Activated CD8-positive, alpha-beta T cell treated with anti-CD3 and anti-CD28 coated beads for 36 hours (primary cell): ENCODE data around the gene LSM3. TPM values are rescaled to one million over a fixed set of nuclear protein-coding genes. Genes with fewer than 3 reads are reported as not detected.

ENCODE experiments used
- ATAC-seq: fragments of 200-7000 bp; cut with Tn5 transposase; one replicate; pipeline ENCODE4 v1.10.0; 2021; ENCODE audit warnings: mild to moderate bottlenecking, moderate library complexity
- CTCF ChIA-PET: fragments of 350-600 bp; sonication (Branson Sonifier 250); formaldehyde crosslinking; loops from one replicate; lab custom pipeline; 2021; ENCODE audit warnings: antibody characterized with exemption; lab: Charles Lee
- POLR2A ChIA-PET: fragments of 350-600 bp; sonication (Branson Sonifier 250); formaldehyde crosslinking; loops from one replicate; lab custom pipeline; 2021; ENCODE audit warnings: antibody characterized with exemption; lab: Charles Lee
- DNase-seq: peaks from one replicate; pipeline ENCODE4 v3.0.0-alpha.2; 2020
- H3K27ac Mint-ChIP-seq: one replicate; pipeline ENCODE4 v1.8.0; 2021; ENCODE audit warnings: mild to moderate bottlenecking, mixed read lengths
- H3K27me3 Mint-ChIP-seq: one replicate; pipeline ENCODE4 v1.8.0; 2021; ENCODE audit warnings: mixed read lengths
- H3K36me3 Mint-ChIP-seq: one replicate; pipeline ENCODE4 v1.8.0; 2021; ENCODE audit warnings: low read depth, mixed read lengths
- H3K4me1 Mint-ChIP-seq: one replicate; pipeline ENCODE4 v1.8.0; 2021; ENCODE audit warnings: low read depth, mixed read lengths
- H3K4me3 Mint-ChIP-seq: one replicate; pipeline ENCODE4 v1.8.0; 2021; ENCODE audit warnings: mild to moderate bottlenecking, moderate library complexity, mixed read lengths
- H3K9me3 Mint-ChIP-seq: one replicate; pipeline ENCODE4 v1.8.0; 2021; ENCODE audit warnings: mixed read lengths
- intact Hi-C: fragments of 100-400 bp; cut with micrococcal nuclease; formaldehyde crosslinking; loops from one replicate; pipeline ENCODE4 v1.10.0; 2022
- total RNA-seq, 2 experiments: library from RNA; stranded (reverse); gene quantifications; one replicate each; pipeline ENCODE4 v1.2.3, GENCODE V29; 2021
- TF ChIP-seq, protein P1 (sequence below): fragments of 200-600 bp; IDR thresholded peaks from one replicate; pipeline ENCODE4 v1.8.0; 2022; ENCODE audit warnings: antibody characterized with exemption, mild to moderate bottlenecking

LSM3 gene
- total RNA-seq, 2 experiments from 2014 or later = 20.0 to 20.5 TPM

DNA sequence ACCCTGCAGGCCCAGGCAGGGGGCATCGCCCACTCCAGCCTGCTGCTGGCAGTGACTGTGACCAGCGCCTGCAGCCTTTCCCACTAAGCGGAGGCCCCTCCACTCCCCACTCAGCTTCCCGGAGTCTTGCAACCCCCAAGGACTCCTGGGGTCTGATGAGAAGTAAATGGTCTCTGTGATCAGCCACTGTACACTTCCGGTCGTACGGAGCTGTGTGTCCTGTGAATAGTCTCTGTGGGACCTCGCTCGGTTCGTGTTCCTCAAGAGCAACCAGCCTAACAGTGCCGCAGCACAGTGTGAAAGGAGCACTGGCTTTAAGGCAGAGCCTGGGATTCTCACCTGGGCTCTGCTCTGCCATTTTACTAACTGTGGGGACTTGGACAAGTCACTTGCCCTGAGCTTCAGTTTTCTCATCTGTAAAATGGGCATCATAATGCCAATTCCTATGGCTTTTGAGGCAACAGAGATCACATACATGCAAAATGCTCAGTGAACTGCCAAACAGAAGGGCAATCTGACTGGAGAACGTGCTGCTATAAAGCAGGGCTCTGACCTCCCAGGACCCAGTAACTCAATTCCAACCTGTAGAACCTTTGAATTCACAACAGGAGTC, 27.0 kb upstream of the LSM3 start:
- no peak overlapping the region for H3K4me3 Mint-ChIP-seq
- no peak for DNase-seq
- no peaks in the 10 kb centered on the region for H3K9me3 Mint-ChIP-seq
- no peak overlapping the region for H3K27ac Mint-ChIP-seq
- no peaks in the 10 kb centered on the region for H3K27me3 Mint-ChIP-seq
- POLR2A ChIA-PET = interaction anchor here (0.7 to 1.5 kb wide), 2 partner anchors 17 to 18 kb away, joined by 3 read pairs; no protein-coding TSS in a partner anchor
- H3K4me1 Mint-ChIP-seq = peaks cover 13% of the 10 kb centered on the region
- intact Hi-C loops = no loop called here
- ATAC-seq = no peak
- peaks cover 20% of the 10 kb centered on the region for H3K36me3 Mint-ChIP-seq
- TF ChIP-seq, protein P1, sequence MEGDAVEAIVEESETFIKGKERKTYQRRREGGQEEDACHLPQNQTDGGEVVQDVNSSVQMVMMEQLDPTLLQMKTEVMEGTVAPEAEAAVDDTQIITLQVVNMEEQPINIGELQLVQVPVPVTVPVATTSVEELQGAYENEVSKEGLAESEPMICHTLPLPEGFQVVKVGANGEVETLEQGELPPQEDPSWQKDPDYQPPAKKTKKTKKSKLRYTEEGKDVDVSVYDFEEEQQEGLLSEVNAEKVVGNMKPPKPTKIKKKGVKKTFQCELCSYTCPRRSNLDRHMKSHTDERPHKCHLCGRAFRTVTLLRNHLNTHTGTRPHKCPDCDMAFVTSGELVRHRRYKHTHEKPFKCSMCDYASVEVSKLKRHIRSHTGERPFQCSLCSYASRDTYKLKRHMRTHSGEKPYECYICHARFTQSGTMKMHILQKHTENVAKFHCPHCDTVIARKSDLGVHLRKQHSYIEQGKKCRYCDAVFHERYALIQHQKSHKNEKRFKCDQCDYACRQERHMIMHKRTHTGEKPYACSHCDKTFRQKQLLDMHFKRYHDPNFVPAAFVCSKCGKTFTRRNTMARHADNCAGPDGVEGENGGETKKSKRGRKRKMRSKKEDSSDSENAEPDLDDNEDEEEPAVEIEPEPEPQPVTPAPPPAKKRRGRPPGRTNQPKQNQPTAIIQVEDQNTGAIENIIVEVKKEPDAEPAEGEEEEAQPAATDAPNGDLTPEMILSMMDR = no peak
- CTCF ChIA-PET = interaction anchor here (1.5 kb wide), 1 partner anchor 52 kb away, joined by 5 read pairs; no protein-coding TSS in a partner anchor

DNA sequence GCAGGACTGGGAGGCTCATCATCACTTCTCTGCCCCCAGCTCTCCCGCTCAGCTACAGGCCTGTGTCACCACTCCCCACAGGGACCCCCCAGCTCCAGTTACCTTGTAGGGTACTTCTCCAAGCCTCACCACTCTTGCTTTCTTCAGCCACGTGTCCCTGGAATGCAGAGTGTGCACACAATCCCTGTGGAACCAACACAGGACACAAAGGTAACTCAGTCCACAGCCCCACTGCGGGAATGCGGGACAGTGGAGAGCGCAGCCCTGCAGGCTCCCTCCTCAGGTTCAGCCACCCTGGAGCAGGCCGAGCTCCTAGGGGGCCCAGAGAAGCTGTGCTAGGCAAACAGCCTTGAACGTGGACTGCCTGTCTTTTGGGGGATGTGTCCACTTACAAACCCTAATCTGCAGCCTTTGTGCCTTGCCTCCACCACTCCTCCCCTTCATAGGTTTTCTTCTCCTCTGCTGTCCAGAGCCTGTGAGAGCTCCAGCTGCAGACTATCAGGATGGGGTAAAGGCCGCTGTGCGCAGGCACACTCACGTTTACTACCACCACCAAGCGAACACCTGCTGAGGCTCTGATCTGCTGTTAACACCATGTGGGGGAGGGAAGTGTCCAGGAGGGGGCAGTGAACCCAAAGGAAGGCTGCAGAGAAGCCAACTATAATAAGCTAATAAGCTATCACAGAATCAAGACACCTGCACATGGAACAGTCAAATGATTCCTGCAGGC, 26.2 kb upstream of the LSM3 start:
- H3K36me3 Mint-ChIP-seq = peaks cover 21% of the 10 kb centered on the region
- DNase-seq = peak; percentile 35
- ChIA-PET POLR2A (interaction anchor here (1.5 kb wide), 1 partner anchor 16 kb away, joined by 3 read pairs; no protein-coding TSS in a partner anchor), CTCF (interaction anchor here (1.0 to 1.9 kb wide), 6 partner anchors 17 to 51 kb away, joined by 3 to 5 read pairs (median 4); partner anchors contain the start of genes LSM3 and XPC)
- no peaks in the 10 kb centered on the region for H3K9me3 Mint-ChIP-seq
- no peak overlapping the region for H3K27ac Mint-ChIP-seq
- H3K27me3 Mint-ChIP-seq = no peaks in the 10 kb centered on the region
- TF ChIP-seq, protein P1 = peak; percentile 27
- H3K4me3 Mint-ChIP-seq = no peak overlapping the region
- H3K4me1 Mint-ChIP-seq = peaks cover 17% of the 10 kb centered on the region
- intact Hi-C loops = no loop called here
- ATAC-seq = peak; percentile 45

DNA sequence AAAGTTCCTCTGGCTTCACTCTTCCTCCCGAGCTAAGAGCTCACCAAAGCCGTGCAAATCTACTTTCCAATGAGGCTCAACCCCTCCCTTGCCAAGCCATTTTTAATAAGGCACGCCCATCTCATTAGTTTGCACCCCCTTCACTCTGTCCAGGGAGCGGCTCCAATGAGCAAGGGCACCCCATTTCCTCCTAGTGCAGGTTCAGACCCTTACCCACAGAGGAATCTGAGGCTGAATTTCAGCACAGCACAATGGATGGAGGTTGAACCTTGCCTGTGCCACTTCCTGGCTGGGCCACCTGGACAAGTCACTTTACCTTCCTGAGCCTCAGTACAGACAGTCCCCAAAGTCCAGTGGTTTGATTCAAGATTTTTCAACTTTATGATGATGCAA, 25.7 kb upstream of the LSM3 start:
- H3K27ac Mint-ChIP-seq = no peak overlapping the region
- CTCF ChIA-PET = interaction anchor here (1.0 to 1.9 kb wide), 5 partner anchors 16 to 50 kb away, joined by 3 to 5 read pairs (median 3); partner anchors contain the start of genes LSM3 and XPC
- H3K27me3 Mint-ChIP-seq = no peaks in the 10 kb centered on the region
- DNase-seq (no peak), ATAC-seq (no peak)
- H3K9me3 Mint-ChIP-seq = no peaks in the 10 kb centered on the region
- H3K4me1 Mint-ChIP-seq = peaks cover 17% of the 10 kb centered on the region
- H3K36me3 Mint-ChIP-seq = peaks cover 22% of the 10 kb centered on the region
- intact Hi-C loops = no loop called here
- POLR2A ChIA-PET = interaction anchor here (1.2 to 1.5 kb wide), 2 partner anchors 8 to 15 kb away, joined by 3 read pairs; no protein-coding TSS in a partner anchor
- no peak overlapping the region for H3K4me3 Mint-ChIP-seq
- TF ChIP-seq, protein P1 = no peak

DNA sequence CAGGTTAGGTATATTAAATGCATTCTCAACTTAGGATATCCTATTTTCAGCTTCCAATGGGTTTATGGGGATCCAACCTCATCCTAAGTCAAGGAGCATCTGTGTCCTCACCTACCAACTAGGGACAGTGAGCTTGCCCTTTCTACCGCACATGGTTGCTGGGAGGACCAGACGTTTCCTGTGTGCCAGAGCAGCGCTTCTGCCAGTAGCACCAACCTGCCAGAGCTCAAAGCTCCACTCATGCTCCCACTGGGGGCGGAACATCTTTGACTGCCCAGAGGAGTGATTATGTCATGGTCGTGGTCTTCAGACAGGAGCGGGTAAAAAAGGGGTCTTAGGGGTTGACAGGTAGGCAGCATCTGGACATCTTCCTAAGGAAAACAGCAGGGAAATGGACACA, 25.0 kb upstream of the LSM3 start:
- H3K4me3 Mint-ChIP-seq = no peak overlapping the region
- ChIA-PET CTCF (interaction anchor here (1.5 to 1.9 kb wide), 2 partner anchors 22 to 50 kb away, joined by 3 to 5 read pairs; no protein-coding TSS in a partner anchor), POLR2A (interaction anchor here (1.2 kb wide), 1 partner anchor 9 kb away, joined by 3 read pairs; no protein-coding TSS in a partner anchor)
- no peak overlapping the region for H3K27ac Mint-ChIP-seq
- intact Hi-C loops = no loop called here
- H3K4me1 Mint-ChIP-seq = peaks cover 17% of the 10 kb centered on the region
- ATAC-seq (no peak), DNase-seq (no peak)
- no peaks in the 10 kb centered on the region for H3K27me3 Mint-ChIP-seq
- no peaks in the 10 kb centered on the region for H3K9me3 Mint-ChIP-seq
- TF ChIP-seq, protein P1 = no peak
- peaks cover 28% of the 10 kb centered on the region for H3K36me3 Mint-ChIP-seq
